GM19468 (cell line): ENCODE data around the gene STK32A.
"Not testable (repeated sequence)": the region's sequence is repeated elsewhere in the genome, so short reads cannot be mapped to it uniquely, and the experiment has no call there.

ENCODE experiments used
- ATAC-seq: cut with Tn5 transposase; IDR thresholded peaks from one replicate; pipeline ENCODE4 v1.9.1; 2021; ENCODE audit warnings: mild to moderate bottlenecking, moderate library complexity, moderate number of reproducible peaks; ENCODE audit not compliant: unreplicated experiment; ENCODE audit errors: extremely low read depth

STK32A gene

DNA sequence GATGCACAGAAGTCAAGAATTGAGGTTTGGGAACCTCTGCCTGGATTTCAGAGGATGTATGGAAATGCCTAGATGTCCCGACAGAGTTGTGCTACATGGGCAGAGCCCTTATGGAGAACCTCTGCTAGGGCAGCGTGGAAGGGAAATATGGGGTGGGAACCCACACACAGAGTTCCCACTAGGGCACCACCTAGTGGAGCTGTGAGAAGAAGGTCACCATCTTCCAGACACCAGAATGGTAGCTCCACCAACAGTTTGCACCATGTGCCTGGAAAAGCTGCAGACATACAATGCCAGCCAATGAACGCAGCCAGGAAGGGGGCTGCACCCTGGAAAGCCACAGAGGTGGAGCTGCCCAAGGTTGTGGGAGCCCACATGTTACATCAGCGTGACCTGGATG lies 104.5 kb downstream of the STK32A start:
- ATAC-seq: no peak

DNA sequence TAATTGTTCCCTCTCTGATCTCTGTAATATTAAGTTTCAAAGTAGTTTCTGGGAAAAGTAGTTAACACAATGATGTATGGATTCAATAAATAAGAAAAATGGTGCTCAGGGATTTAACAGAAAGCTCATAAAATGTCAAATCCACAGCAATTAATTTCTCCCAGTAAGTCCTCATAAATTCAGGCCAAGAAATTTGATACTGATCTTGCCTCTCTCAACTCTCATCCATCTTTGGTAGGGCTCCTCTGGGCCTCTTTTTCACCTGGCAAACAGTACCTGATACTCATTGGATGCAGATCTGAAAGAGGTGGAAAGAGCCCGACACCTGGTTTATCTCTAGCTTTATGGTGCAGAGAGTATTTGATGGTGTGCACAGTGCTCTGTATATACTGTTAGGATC lies 106.1 kb downstream of the STK32A start:
- ATAC-seq: no peak

DNA sequence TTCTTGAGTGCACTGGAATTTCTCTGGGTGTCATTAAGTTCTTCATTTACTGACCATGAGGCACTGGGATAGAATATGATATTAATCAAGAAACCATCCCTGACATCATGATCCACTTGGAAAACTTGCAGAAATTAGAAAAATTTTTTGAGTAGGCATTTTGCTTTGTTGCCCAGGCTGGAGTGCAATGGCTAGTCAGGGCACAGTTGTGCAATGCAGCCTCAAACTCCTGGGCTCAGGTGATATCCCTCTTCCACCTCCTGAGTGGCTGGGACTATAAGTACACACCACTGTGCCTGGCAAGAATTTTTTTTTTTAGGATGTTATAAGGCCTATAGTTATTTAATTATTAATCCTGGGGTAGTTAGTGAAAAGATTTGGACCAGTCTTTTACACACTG lies 106.5 kb downstream of the STK32A start:
- no peak for ATAC-seq

DNA sequence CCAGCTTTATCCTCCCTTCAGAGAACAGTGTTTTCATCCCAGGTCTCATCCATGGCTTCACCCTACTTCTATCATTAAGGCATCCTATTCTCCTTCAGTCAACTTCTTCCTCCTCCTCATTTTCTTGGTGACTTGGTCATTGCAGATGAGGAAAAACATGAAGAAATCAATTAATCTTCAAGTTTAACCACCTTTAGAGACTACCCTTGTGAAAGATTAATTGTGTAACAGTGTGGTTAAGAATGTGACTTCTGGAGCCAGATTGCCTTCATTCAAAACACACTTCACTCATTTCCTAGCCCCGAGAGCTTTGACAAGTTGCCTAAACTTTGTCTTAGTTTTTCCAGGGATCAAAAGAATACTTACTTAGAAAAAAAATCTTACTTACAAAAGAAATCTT lies 110.0 kb downstream of the STK32A start:
- ATAC-seq: no peak

DNA sequence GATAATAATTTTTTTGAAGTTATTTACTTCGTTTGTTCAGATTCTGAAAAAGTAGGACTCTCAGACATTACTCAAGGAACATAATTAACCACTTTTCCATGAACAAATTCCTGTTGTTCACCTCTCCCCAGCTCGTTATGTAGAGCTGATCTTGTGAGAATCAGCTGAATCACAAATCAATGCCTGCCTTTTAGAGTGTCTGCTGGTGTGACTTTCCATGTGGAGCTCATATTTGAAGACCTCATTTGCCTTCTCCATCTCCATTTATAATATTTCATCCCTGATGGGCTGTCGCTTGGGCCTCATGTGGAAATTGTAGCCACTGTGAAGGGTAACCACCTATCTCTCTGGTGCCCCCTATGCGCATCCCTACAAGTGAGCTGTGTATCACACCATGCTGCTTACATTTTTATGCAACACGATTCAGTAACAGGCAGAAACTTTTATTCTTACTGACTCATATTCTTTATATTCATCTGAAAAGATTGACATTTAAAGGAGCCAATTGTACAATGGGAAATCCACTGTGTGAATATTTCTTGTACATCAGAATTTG lies 111.3 kb downstream of the STK32A start:
- no peak for ATAC-seq

DNA sequence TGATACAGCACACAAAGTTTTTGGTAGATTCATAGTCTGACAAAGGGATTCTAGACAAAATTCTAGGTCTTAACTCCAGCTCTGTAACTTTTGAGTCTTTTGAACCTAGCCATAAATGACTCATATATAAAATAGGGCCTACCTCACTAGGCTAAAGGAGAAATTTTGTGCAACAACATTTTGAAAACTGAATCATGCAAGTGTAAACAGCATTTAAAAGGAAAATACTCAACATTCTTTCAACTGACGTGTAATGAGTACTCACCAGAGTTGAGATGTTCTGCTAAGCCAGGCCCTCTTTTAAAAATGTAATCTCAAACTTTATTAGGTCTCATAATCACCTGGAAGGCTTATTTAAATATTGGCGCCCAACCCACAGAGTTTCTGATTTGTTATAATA lies 113.2 kb downstream of the STK32A start:
- no peak for ATAC-seq

DNA sequence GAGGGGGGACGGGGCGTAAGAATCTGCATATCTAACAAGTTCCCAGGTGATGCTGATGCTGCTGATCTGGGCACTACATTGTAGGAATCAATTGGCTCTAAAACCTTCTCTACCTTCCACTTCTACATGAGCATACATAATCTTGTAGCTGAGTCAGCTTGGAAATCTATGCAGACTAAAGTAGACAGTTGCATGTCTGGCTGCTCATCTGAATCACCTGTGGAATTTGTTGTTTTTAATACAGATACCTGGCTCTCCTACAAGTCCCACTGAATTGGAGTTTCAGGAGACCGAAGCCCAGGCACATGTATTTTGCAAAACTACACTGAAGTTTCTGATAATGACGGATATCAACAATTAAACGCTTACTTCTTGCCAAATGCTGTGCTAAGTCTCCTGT lies 113.6 kb downstream of the STK32A start:
- no peak for ATAC-seq

DNA sequence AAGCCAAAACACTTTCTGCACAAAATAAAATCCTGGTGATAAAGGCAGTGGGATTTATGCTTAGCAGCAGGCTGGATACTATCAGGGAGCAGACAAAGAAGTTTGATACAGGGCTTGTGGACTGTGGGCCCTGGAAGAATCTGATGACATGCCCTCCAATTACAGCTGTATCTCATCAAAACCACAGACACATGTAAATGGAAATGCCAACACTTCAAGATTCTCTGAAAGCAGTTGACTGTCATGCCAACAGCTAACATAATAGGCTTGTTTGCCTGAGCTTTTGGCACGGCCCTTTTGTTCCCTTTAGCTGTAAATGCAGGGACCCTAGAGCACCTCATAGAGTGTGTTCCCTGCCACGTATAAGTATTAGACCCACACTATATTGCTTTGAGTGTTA lies 114.4 kb downstream of the STK32A start:
- no peak for ATAC-seq

DNA sequence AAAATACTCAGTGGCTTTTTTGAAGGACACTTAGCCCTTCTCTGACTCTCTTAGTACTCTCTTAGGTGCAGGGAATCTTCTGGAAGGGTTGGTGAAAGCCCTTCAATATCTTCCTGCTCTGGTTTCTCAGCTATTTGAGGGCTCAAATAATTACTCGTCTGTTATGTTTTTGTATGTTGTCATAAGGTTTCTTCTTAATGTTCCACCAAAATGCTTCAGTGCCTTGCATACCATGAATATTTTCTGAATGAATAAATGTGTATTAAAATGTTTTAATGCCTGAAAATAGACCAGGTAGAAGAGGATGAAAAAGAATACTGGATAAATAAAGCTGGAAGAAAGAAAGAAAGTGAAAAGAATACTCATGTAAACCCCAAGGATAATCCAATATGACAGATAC lies 124.3 kb downstream of the STK32A start:
- no peak for ATAC-seq

DNA sequence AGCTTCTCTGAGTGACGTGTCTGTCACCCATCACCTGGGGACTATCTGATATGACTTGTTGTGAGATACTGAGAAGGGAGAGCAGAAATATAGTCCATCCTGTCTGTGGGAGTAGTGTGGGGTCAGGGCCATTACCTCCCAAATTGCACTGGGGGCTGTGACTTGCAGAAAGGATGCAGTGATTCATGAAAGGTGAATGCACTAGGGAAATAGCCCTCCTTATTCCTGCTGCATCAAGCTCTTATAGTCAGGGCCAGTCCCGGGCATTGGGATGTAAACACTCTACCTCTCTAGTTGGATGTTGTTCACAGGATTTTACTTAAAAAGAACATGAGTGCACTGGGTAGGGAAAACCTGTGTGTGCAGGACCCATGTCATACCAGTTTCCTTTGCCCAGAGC lies 124.8 kb downstream of the STK32A start:
- no peak for ATAC-seq

DNA sequence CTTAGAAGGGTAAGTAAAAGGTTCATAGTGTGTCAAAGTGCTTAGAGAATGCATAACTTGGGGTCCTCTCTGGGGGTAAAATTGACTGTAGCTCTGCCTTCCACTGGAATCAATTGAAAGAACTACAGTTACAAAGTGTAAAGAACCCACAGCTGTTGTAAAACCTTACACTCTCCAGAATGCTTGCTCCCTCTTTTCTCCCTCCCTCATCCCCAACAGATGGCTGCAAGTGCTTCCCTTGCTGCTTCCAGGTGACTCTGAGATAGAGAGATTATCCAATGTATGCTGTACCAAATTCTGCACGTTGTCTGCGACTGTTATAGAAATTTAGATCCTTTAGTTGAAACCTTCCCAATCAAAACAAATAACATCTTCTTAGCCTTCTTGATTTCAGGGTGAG lies 126.0 kb downstream of the STK32A start:
- ATAC-seq: no peak

DNA sequence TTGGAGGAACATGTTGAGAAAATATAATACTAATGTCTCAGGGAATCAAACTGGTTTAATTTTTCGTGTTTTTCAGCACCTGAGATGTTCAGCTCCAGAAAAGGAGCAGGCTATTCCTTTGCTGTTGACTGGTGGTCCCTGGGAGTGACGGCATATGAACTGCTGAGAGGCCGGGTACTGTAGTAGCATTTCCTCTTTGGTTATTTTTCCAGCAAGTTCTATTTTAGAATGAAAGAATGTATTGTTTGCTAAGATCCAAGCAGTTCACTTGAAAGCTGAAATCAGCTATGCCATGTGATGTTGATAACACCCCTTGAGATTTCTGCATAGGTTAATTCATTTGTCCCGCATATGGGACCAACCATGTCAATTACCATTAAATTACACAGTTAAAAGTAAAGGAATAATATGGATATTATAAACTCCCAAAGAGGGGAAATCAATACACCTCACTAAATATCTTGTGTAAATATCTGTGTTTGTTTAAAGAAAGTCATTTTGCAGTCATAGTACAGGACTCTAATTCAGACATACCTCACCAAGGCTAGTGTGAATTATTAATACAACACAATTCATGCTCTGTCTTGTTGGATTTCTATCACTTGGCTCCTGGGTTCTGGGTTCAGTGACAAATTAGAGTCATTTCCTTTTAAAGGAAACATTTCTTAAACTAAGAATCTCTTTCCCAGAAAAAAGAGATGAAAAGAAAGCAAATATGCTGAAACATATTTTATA lies 126.8 kb downstream of the STK32A start:
- ATAC-seq: no peak

DNA sequence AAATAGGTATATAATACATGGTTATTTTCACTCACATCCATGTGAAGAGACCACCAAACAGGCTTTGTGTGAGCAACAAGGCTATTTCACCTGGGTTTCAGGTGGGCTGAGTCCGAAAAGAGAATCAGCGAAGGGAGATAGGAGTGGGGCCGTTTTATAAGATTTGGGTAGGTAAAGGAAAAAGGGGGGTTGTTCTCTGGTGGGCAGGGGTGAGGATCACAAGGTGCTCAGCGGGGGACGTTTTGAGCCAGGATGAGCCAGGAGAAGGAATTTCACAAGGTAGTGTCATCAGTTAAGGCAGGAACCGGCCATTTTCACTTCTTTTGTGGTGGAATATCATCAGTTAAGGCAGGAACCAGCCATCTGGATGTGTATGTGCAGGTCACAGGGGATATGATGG lies 132.6 kb downstream of the STK32A start:
- ATAC-seq: not testable (repeated sequence)

DNA sequence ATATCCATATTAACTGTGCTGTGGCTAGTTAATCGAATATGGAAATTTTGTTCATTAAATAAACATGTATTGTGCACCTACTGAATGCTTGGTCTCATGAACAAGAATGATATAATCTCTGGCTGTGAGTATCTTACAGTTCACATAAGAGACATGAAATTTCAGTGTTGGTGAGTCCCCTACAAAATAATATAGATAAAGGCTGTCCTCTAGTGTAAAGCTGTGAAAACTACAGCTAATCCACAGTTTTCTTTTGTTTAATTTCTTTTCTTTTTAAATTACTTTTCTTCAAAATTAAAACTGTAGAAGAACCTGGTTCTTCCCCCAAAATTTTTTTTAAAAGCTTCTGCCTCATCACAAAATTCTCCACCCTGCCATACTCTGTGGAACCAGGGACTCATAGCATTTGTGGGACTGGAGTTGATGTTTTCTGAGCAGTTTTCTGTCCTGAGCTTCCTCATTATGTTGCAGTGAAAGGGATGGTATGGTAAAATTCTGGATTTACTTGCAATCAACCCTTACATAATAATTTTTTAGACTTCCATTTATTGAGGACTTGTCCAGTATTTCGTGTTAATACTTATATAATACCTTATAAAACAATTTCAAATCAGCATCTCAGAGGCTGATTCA lies 135.0 kb downstream of the STK32A start:
- ATAC-seq: no peak

DNA sequence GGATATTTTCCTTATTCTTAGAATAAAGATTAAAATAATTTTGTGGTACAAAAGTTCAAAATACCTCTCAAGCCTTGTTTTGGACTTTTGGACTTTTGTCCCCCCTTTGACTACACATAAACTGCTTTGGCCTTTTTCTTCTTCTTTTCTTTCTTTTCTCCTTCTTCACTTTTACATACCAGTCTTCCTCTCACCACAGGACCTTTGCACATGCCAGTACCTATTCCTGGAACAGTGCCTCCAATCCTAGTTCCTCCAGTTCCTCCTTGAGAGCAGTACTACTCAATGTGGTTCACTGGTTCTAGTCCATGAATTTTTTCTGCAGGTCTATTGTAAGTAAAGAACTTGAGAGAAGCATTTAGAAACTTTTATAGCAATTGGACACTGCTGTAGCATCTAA lies 136.5 kb downstream of the STK32A start:
- ATAC-seq: no peak

DNA sequence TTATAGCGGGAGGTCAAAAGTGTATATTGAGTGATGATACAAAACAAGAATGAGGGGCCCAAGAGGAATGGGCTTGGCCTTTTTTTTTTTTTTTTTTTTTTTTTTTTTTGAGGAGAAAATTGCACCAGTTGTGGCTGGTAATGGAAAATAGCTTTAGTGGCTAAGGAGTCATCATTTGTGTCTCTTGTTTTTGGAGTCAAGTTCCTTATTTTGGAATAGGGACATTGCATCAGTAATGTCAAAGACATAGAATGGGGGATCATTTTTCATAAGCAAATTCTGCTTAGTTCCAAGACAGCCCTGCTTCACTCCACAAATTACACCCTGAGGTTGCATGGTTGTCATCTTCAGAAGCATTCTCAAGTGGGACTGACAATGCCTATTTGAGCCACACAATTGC lies 137.4 kb downstream of the STK32A start:
- ATAC-seq: no peak

DNA sequence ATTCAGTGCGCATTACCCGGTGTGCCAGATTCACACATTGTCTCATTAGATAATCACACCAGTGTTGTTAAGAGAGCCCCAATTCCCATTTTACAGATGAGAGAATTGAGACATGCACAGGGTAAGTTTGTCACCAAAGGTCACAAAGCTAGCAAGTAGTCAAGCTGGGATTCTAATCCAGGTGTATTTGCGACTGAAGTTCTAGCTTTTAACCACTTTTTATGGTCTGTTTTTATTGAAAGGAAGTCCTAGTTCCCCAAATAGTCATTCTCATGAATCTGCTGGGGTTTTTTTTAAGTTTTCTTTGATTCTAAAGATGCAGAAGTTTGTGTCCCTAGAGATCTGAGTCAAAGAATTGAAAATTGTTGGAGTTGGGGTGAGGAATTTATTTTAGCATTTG lies 138.5 kb downstream of the STK32A start:
- no peak for ATAC-seq

DNA sequence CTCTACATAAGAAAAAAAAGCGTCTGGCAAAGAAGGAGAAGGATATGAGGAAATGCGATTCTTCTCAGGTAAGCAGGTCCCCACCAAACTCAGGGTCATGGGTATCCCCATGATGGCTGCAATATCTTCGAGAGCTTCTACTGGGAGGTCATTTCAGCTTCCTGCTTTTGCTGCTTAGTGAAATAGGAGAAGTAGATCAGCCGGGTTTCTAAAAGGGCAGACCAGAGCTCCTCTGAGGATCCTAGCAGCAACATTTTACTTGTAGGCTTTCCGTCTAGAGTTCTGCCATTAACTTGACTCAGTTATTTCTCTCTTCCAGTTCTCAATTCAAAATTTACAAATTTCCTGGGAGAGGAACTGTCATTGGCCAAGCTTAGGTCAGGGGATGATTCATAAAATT lies 140.3 kb downstream of the STK32A start:
- ATAC-seq: no peak

DNA sequence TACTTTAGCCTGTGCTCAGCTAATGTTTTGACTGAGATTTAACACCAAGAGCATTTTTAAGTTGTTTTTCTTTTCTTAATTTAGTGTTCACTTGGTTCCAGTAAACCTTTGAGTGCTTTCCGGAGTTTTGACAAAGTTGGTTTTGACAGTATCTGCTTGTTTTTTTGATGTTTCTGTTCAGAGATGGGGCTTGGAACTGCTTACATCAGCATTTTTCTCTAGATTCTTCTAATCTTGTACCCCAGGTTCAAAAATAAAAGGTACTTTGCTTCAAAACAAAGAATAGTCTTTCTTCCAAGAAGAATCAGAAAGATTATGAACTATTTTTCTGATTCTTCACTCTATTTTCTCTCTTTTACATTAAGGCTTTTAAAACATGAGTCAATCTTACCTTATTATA lies 142.9 kb downstream of the STK32A start:
- no peak for ATAC-seq

DNA sequence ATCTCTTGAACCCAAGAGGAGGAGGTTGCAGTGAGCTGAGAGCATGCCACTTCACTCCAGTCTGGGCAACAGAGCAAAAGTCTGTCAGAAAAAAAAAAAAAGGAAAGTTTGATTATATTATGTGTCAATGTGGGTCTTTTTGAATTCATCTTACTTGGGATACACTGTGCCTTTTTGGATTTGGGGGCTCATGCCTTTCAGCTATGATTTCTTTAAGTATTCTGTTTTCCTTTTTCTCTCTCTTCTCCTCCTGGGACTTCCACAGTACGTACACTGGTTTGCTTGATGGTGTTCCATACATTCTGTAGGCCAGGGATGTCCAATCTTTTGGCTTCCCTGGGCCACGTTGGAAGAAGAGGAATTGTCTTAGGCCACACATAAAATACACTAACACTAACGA lies 146.7 kb downstream of the STK32A start:
- no peak for ATAC-seq

DNA sequence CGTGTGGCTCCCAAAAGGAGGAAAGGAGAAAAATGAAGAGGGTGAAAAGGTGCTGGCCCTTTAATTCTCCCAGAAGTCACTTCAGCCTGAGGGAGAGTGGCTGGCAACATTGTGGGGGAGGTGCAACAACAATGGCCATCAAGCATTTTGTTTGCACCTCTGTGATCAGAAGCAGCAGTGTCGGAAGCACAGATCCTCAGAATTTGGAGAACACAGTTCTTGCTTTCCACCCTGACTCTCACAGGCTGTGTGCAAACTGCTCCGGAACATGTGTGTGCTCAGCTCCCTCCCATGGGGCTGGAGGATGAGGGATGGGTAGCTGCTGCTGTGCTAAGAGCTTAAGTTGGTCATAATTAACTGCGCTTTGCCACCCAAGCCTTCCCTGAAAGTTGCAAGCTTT lies 147.9 kb downstream of the STK32A start:
- ATAC-seq: no peak
